Measurements from ENCODE around the gene EVI5L. TPM values are rescaled to one million over a fixed set of nuclear protein-coding genes. Genes with fewer than 3 reads are reported as not detected.

Gene EVI5L
- total and polyA plus RNA-seq, 2 of the 13 experiments (the other 11 are each of a cell fraction or from before 2014, with no cell fraction given): 1.7 to 2.4 TPM

DNA sequence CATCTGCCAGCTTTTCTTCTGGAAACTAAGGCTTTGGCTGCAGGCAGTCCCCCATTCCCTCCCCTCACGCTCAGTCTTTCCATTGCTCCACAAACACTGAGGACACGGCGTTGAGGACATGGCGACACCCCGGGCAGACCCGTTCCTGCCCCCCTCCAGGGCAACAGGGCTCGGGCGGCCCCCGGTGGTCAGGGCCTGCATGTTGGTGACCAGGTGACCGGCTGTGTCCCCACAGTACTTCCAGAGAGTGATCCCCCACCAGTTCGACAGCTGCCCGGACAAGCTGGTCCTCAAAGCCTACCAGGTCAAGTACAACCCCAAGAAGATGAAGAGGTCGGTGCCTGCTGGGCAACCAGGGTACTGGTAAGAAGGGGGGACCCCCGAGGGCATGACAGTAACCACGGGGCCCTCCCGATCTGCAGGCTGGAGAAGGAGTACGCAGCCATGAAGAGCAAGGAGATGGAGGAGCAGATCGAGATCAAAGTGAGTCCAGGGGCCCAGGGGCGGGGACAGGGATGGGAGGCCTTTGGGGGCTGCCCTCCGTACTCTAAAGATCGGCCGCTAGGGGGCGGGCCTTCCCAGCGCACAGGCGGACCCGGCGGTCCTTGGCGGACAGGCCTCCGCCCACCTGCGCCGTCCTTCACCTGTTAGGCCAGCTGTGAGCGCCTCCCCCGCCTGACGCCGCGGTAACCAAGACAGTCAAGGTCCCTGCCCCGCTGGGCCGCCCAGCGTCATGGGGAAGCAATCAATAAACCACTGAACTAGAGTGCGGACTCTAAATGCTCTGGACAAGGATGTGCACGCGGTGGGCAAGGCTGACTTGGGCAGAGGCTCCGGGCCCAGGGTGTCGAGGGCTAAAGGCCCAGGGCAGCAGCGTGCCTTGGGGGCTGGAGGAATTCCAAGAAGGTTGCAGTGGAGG is 23.1 kb downstream of the EVI5L start (continued):
- 0 out of 2 replicates have a peak, but pooled peaks have one; percentile 23 for TF ChIP-seq BHLHE40 (IDR thresholded peaks at IDR 0.05; ENCODE audit: low read length)
- peak; percentile 63; the same call in 1 of the 2 replicates for TF ChIP-seq NKX3-1 (CRISPR knock-in tag; IDR thresholded peaks at IDR 0.05)
- TF ChIP-seq PHF5A (CRISPR knock-in tag; IDR thresholded peaks at IDR 0.05; ENCODE audit: low read depth, unreplicated experiment): peak; percentile 91
- TF ChIP-seq ZNF605 (CRISPR knock-in tag; IDR thresholded peaks at IDR 0.05): peak; percentile 92
- peak; percentile 83 for TF ChIP-seq ZNF766 (CRISPR knock-in tag; IDR thresholded peaks at IDR 0.05; ENCODE audit: borderline replicate concordance)
- TF ChIP-seq NFIB (CRISPR knock-in tag; IDR thresholded peaks at IDR 0.05; ENCODE audit: borderline replicate concordance): no peak; the same call in 1 of the 2 replicates
- TF ChIP-seq IRX3 (CRISPR knock-in tag; IDR thresholded peaks at IDR 0.05; ENCODE audit: borderline replicate concordance, low read depth): peak; percentile 84; the same call in 1 of the 2 replicates
- no peak for TF ChIP-seq PHB2 (IDR thresholded peaks at IDR 0.05; ENCODE audit: partially characterized antibody)
- TF ChIP-seq FOXK2 (IDR thresholded peaks at IDR 0.05): no peak
- peak; percentile 95 for TF ChIP-seq SMAD3 (CRISPR knock-in tag; IDR thresholded peaks at IDR 0.05)
- no peak for TF ChIP-seq E2F5 (CRISPR knock-in tag; conservative IDR thresholded peaks at IDR 0.05)
- peak; percentile 93 for TF ChIP-seq ZNF430 (CRISPR knock-in tag; IDR thresholded peaks at IDR 0.05)
- no peak for TF ChIP-seq BCLAF1 (IDR thresholded peaks at IDR 0.05)
- no peak for TF ChIP-seq ATRX (CRISPR knock-in tag; IDR thresholded peaks at IDR 0.05; ENCODE audit: borderline replicate concordance)
- TF ChIP-seq ZNF354B (CRISPR knock-in tag; IDR thresholded peaks at IDR 0.05): 0 out of 2 replicates have a peak, but pooled peaks have one; percentile 59
- TF ChIP-seq ZNF224 (CRISPR knock-in tag; IDR thresholded peaks at IDR 0.05): peak; percentile 65; the same call in 1 of the 2 replicates
- no peak for TF ChIP-seq CEBPZ (IDR thresholded peaks at IDR 0.05; ENCODE audit: low read length)
- TF ChIP-seq TBX3 (IDR thresholded peaks at IDR 0.05; ENCODE audit: borderline replicate concordance): no peak
- no peak for TF ChIP-seq ZFP82 (CRISPR knock-in tag; IDR thresholded peaks at IDR 0.05; ENCODE audit: borderline replicate concordance)
- TF ChIP-seq, protein P1, sequence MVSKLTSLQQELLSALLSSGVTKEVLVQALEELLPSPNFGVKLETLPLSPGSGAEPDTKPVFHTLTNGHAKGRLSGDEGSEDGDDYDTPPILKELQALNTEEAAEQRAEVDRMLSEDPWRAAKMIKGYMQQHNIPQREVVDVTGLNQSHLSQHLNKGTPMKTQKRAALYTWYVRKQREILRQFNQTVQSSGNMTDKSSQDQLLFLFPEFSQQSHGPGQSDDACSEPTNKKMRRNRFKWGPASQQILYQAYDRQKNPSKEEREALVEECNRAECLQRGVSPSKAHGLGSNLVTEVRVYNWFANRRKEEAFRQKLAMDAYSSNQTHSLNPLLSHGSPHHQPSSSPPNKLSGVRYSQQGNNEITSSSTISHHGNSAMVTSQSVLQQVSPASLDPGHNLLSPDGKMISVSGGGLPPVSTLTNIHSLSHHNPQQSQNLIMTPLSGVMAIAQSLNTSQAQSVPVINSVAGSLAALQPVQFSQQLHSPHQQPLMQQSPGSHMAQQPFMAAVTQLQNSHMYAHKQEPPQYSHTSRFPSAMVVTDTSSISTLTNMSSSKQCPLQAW (CRISPR knock-in tag; IDR thresholded peaks at IDR 0.05): peak; percentile 97
- no peak for TF ChIP-seq ZSCAN30 (CRISPR knock-in tag; IDR thresholded peaks at IDR 0.05)
- peak; percentile 94 for TF ChIP-seq GATAD2A (CRISPR knock-in tag; IDR thresholded peaks at IDR 0.05)
